Gastrocnemius medialis (tissue), 4 donors: ENCODE data around the gene RARA.

Experiments
- POLR2A ChIP-seq, 2 donors: fragments of 450-650 bp; IDR thresholded peaks; one replicate each; pipeline ENCODE4 v1.6.1; 2017; ENCODE audit warnings: antibody characterized with exemption in 2 of 2, mild to moderate bottlenecking in 2 of 2, moderate library complexity in 2 of 2
- TF ChIP-seq, protein P1 (sequence below), 5 experiments: fragments of 450-650 bp in 3 of 5; fragments of 200-600 bp in 2 of 5; sonication (generic) in 2 of 5; IDR thresholded peaks in 4 of 5; conservative IDR thresholded peaks in 1 of 5; 1 replicate in 4 of 5; 2 replicates in 1 of 5; pipeline ENCODE4 v1.5.1; 2016 to 2019; ENCODE audit warnings: antibody characterized with exemption in 5 of 5, mild to moderate bottlenecking in 3 of 5, moderate library complexity in 3 of 5

DNA sequence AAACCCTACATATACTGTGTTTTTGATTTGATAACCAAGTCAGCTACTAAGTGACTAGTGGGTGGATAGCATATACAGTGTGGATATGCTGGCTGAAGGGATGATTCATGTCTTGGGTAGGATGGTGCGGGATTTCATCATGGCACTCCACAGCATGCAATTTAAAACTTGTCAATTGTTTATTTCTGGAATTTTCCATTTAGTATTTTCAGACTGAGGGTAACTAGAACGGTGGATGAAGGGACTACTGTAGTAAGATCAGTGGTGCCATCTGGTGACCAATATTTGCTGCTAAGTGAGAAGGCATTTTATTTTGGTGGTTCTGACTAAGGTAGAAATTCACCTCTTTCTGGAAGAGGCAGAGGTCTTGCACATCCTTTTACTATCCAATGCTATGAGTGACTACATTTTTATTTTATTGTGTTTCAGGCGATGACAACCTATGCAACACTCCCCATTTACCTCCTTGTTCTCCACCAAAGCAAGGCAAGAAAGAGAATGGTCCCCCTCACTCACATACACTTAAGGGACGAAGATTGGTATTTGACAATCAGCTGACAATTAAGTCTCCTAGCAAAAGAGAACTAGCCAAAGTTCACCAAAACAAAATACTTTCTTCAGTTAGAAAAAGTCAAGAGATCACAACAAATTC lies 18.2 kb upstream of the RARA start:
- TF ChIP-seq, protein P1, sequence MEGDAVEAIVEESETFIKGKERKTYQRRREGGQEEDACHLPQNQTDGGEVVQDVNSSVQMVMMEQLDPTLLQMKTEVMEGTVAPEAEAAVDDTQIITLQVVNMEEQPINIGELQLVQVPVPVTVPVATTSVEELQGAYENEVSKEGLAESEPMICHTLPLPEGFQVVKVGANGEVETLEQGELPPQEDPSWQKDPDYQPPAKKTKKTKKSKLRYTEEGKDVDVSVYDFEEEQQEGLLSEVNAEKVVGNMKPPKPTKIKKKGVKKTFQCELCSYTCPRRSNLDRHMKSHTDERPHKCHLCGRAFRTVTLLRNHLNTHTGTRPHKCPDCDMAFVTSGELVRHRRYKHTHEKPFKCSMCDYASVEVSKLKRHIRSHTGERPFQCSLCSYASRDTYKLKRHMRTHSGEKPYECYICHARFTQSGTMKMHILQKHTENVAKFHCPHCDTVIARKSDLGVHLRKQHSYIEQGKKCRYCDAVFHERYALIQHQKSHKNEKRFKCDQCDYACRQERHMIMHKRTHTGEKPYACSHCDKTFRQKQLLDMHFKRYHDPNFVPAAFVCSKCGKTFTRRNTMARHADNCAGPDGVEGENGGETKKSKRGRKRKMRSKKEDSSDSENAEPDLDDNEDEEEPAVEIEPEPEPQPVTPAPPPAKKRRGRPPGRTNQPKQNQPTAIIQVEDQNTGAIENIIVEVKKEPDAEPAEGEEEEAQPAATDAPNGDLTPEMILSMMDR (IDR thresholded peaks at IDR 0.05 in 4 of 5, conservative IDR thresholded peaks at IDR 0.05 in 1 of 5): peak; percentile 27 to 64 (median 46)
- no peak for TF ChIP-seq POLR2A (IDR thresholded peaks at IDR 0.05)
